HL-60/S4 (cell line): ENCODE data around the gene ADRM1.

Experiments
- in situ Hi-C: fragments of 300-500 bp; cut with MboI; formaldehyde crosslinking; loops from 2 replicates; pipeline ENCODE4 v1.14.3; 2022; ENCODE audit warnings: low sequenced_read_pairs

Gene ADRM1

GRCh38 chr20:62335532-62335931 lies 32.7 kb downstream of the ADRM1 start:
- in situ Hi-C loops, result no loop called here

GRCh38 chr20:62336329-62336728 lies 33.5 kb downstream of the ADRM1 start:
- in situ Hi-C loops, result no loop called here

- in situ Hi-C loops, result no loop called here
Observed at GRCh38 chr20:62336775-62337557, 34.2 kb downstream of the ADRM1 start.

- in situ Hi-C loops, result no loop called here
Observed at GRCh38 chr20:62337558-62338293, 34.9 kb downstream of the ADRM1 start.

GRCh38 chr20:62338294-62338620 lies 35.5 kb downstream of the ADRM1 start:
- in situ Hi-C loops, result no loop called here

- in situ Hi-C loops, result no loop called here
Observed at GRCh38 chr20:62339647-62340062, 36.9 kb downstream of the ADRM1 start.

GRCh38 chr20:62342910-62343309 lies 40.1 kb downstream of the ADRM1 start:
- in situ Hi-C loops, result no loop called here

GRCh38 chr20:62344092-62344491 lies 41.3 kb downstream of the ADRM1 start:
- in situ Hi-C loops, result no loop called here

- in situ Hi-C loops, result no loop called here
Observed at GRCh38 chr20:62344782-62345181, 42.0 kb downstream of the ADRM1 start.

- in situ Hi-C loops, result no loop called here
Observed at GRCh38 chr20:62345681-62346370, 43.0 kb downstream of the ADRM1 start.

GRCh38 chr20:62346398-62347150 lies 43.8 kb downstream of the ADRM1 start:
- in situ Hi-C loops, result no loop called here

- in situ Hi-C loops, result no loop called here
Observed at GRCh38 chr20:62347151-62347404, 44.3 kb downstream of the ADRM1 start.

- in situ Hi-C loops, result no loop called here
Observed at GRCh38 chr20:62347445-62347844, 44.6 kb downstream of the ADRM1 start.

- in situ Hi-C loops, result no loop called here
Observed at GRCh38 chr20:62348604-62349003, 45.8 kb downstream of the ADRM1 start.

- in situ Hi-C loops, result no loop called here
Observed at GRCh38 chr20:62349556-62350097, 46.8 kb downstream of the ADRM1 start.

- in situ Hi-C loops, result no loop called here
Observed at GRCh38 chr20:62350098-62350628, 47.4 kb downstream of the ADRM1 start.

- in situ Hi-C loops, result no loop called here
Observed at GRCh38 chr20:62350629-62351422, 48.0 kb downstream of the ADRM1 start.

- in situ Hi-C loops, result no loop called here
Observed at GRCh38 chr20:62351469-62352401, 48.9 kb downstream of the ADRM1 start.
